ENCODE measurements around the gene DPP7. TPM values are rescaled to one million over a fixed set of nuclear protein-coding genes. Genes with fewer than 3 reads are reported as not detected.

DPP7 gene
- total RNA-seq, 1 experiment from 2014 or later, result 230 TPM

GRCh38 chr9:137111788-137112563, 2.6 kb downstream of the DPP7 start:
- Histone ChIP-seq H3K4me1 (peaks cover 23% of the 10 kb centered on the region), H3K9me3 (no peaks in the 10 kb centered on the region), H3K36me3 (ENCODE audit: control insufficient read depth, insufficient read depth, low read length) (no peaks in the 10 kb centered on the region; the same call in 1 of the 2 replicates), H3K27me3 (replicated peaks; ENCODE audit: control insufficient read depth, insufficient read depth, low read length) (no peaks in the 10 kb centered on the region), H3K4me3 (ENCODE audit: low read depth, low read length) (no peak overlapping the region)
- Mint-ChIP-seq H3K4me1 (ENCODE audit: low read depth, unreplicated experiment) (peaks cover 7% of the 10 kb centered on the region), H3K9me3 (ENCODE audit: unreplicated experiment) (no peaks in the 10 kb centered on the region), H3K27me3 (ENCODE audit: insufficient read depth, unreplicated experiment) (no peaks in the 10 kb centered on the region), H3K27ac (ENCODE audit: unreplicated experiment) (no peak overlapping the region), H3K36me3 (ENCODE audit: insufficient read depth, unreplicated experiment) (peaks cover 18% of the 10 kb centered on the region), H3K4me3 (ENCODE audit: unreplicated experiment) (peak overlapping the region; percentile 31)
- no TSS peak for BruUV-seq (replicated peaks)
- DNase-seq, result no peak
- no peak for TF ChIP-seq CTCF (IDR thresholded peaks at IDR 0.05; ENCODE audit: insufficient read depth in 1 of 2, low read depth in 1 of 2, low read length in 1 of 2, severe bottlenecking in 1 of 2, unreplicated experiment in 1 of 2)
- POLR2A ChIA-PET, result no interaction called here
- CTCF ChIA-PET, result interaction anchor here (0.6 kb wide), 2 partner anchors 77 to 697 kb away, joined by 3 read pairs; no protein-coding TSS in a partner anchor
- intact Hi-C loops (cut with micrococcal nuclease; ENCODE audit: unreplicated experiment), result no loop called here

DNA sequence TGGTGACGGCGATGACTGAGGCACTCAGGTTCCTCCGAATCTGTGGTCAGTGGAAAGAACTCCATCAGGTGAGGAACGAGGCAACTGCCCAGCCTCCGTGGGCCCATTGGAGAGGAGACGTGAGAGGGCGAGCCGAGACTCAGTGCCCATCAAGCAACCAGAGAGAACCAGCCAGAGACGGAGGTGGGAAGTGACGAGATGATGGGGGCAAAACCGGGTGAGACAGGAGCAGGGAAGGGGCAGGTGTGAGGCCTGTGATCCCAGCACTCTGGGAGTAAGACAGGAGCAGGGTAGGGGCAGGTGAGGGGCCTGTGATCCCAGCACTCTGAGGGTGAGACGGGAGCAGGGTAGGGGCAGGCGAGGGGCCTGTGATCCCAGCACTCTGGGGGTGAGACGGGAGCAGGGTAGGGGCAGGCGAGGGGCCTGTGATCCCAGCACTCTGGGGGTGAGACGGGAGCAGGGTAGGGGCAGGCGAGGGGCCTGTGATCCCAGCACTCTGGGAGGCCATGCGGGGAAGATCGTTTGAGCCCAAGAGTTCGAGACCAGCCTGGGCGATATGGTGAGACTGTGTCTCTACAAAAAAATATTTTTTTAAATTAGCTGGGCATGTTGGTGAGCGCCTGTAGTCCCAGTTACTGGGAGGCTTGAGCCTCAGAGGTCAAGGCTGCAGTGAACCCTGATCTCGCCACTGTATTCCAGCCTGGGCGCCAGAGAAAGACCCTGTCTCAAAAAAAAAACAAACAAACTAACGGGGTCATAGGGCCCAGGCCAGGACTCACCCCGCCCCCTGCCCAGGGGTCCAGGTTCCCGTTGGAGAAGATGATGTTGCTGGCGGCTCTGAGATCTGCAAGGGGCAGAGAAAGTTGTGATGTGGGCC, 3.4 kb downstream of the DPP7 start:
- no peaks in the 10 kb centered on the region for H3K4me1 Mint-ChIP-seq (ENCODE audit: low read depth, unreplicated experiment)
- H3K27ac Mint-ChIP-seq (ENCODE audit: unreplicated experiment), result no peak overlapping the region
- ChIA-PET CTCF (interaction anchor here (0.5 to 1.0 kb wide), 4 partner anchors 21 to 696 kb away, joined by 3 read pairs; partner anchors contain the start of gene MAN1B1), POLR2A (no interaction called here)
- H3K27me3 ChIP-seq (replicated peaks; ENCODE audit: control insufficient read depth, insufficient read depth, low read length), result no peaks in the 10 kb centered on the region
- intact Hi-C loops (cut with micrococcal nuclease; ENCODE audit: unreplicated experiment), result no loop called here
- H3K9me3 ChIP-seq, result no peaks in the 10 kb centered on the region
- no peak overlapping the region for H3K4me3 Mint-ChIP-seq (ENCODE audit: unreplicated experiment)
- H3K4me1 ChIP-seq, result peaks cover 15% of the 10 kb centered on the region
- H3K9me3 Mint-ChIP-seq (ENCODE audit: unreplicated experiment), result no peaks in the 10 kb centered on the region
- H3K4me3 ChIP-seq (ENCODE audit: low read depth, low read length), result no peak overlapping the region
- no peak for DNase-seq
- no peaks in the 10 kb centered on the region for H3K27me3 Mint-ChIP-seq (ENCODE audit: insufficient read depth, unreplicated experiment)
- BruUV-seq (replicated peaks), result no TSS peak
- H3K36me3 ChIP-seq (ENCODE audit: control insufficient read depth, insufficient read depth, low read length), result no peaks in the 10 kb centered on the region; the same call in 1 of the 2 replicates
- H3K36me3 Mint-ChIP-seq (ENCODE audit: insufficient read depth, unreplicated experiment), result peaks cover 18% of the 10 kb centered on the region
- no peak for TF ChIP-seq CTCF (IDR thresholded peaks at IDR 0.05; ENCODE audit: insufficient read depth in 1 of 2, low read depth in 1 of 2, low read length in 1 of 2, severe bottlenecking in 1 of 2, unreplicated experiment in 1 of 2)

DNA sequence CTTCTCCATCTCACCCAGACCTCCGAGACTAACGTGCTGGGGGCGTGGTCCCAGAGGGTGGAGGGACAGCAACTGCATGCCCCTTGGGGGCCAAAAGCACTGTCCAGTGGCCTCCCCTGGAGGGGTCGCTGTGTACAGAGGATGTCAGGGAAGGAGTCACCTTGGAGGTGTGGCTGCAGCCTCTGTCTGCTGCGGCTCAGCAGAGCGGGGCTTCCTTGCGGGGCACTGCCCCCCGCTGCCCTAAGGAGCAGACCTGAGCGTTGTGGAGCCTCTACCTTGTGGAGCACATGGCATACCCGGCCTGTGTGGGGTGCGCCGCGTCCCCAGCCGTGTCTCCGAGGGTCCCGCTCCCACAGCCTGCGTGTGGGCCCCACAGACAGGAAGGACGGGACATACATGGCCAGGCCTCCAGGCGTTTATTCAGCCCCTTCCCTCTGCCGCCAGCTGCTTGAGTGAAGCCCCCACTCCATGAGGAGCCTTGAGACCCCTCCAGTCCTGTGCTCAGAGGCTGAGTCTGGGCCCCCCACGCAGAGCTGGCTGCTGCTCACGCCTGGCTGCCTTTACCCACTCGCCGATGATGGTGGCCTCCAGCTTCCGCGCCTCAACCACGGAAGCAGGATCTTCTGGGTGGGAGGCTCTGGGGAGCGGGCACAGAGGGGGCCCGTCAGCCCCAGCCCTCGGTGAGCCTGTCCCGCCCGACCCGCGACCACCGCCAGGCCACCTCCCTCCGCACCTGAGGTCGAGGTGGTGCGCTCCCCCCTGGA, 4.2 kb downstream of the DPP7 start:
- Mint-ChIP-seq H3K27me3 (ENCODE audit: insufficient read depth, unreplicated experiment) (no peaks in the 10 kb centered on the region), H3K9me3 (ENCODE audit: unreplicated experiment) (no peaks in the 10 kb centered on the region), H3K36me3 (ENCODE audit: insufficient read depth, unreplicated experiment) (peaks cover 18% of the 10 kb centered on the region), H3K27ac (ENCODE audit: unreplicated experiment) (no peak overlapping the region), H3K4me3 (ENCODE audit: unreplicated experiment) (no peak overlapping the region), H3K4me1 (ENCODE audit: low read depth, unreplicated experiment) (no peaks in the 10 kb centered on the region)
- ChIA-PET CTCF (interaction anchor here (0.5 to 1.0 kb wide), 2 partner anchors 22 to 24 kb away, joined by 3 read pairs; partner anchors contain the start of gene MAN1B1), POLR2A (no interaction called here)
- Histone ChIP-seq H3K27me3 (replicated peaks; ENCODE audit: control insufficient read depth, insufficient read depth, low read length) (no peaks in the 10 kb centered on the region), H3K4me1 (peaks cover 7% of the 10 kb centered on the region), H3K9me3 (no peaks in the 10 kb centered on the region), H3K4me3 (ENCODE audit: low read depth, low read length) (no peak overlapping the region), H3K36me3 (ENCODE audit: control insufficient read depth, insufficient read depth, low read length) (peaks cover 2% of the 10 kb centered on the region)
- peak in 1 of 2 experiments; percentile 39 for DNase-seq
- intact Hi-C loops (cut with micrococcal nuclease; ENCODE audit: unreplicated experiment), result no loop called here
- BruUV-seq (replicated peaks), result no TSS peak
- TF ChIP-seq CTCF (IDR thresholded peaks at IDR 0.05; ENCODE audit: insufficient read depth in 1 of 2, low read depth in 1 of 2, low read length in 1 of 2, severe bottlenecking in 1 of 2, unreplicated experiment in 1 of 2), result no peak

All from Caco-2 (cell line).